Renal cortex interstitium (tissue), 11 donors: ENCODE results near the gene HEATR1. TPM values are rescaled to one million over a fixed set of nuclear protein-coding genes. Genes with fewer than 3 reads are reported as not detected.
"Not testable (repeated sequence)": the region's sequence is repeated elsewhere in the genome, so short reads cannot be mapped to it uniquely, and the experiment has no call there.

ENCODE experiments used
- DNase-seq, 11 donors: peaks; one replicate each; pipeline ENCODE4 v3.0.0-alpha.2; 2013; ENCODE audit warnings: low read depth in 9 of 11, low spot score in 4 of 11; ENCODE audit errors: extremely low read depth in 1 of 11
- polyA plus RNA-seq, 3 donors: library from polyadenylated mRNA; unstranded; fragments of 120-200 nt; gene quantifications; one replicate each; pipeline ENCODE4 v1.2.1, GENCODE V29; 2013; ENCODE audit not compliant: insufficient read length in 3 of 3

HEATR1 gene
- polyA plus RNA-seq, 3 donors: 26.1 to 33.1 (median 31.8) TPM

DNA sequence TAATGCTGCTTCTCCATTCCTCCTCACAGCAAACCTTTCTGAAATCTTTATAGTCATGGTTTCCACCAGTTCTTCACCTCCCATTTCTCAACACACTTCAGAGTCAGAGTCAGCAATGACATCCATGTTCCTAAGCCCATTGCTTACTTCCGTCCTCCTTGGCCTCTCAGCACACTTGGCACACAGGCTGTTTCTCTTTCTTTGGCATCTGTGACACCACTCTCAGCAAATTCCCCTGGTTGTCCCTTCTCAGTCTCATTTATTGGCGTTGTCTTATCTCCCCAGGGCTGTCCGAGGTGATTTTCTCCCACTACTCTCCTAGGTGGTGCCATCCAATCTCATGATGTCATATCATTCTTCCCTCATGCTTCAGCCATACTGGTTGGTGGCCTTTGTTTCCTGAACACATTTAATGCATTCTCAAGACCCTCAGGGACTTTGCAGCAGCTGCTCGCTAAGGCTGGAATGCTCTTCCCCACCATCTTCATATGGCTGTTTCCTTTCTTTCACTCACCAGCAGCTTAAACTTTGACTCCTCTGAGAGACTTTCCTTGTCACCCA lies 83.8 kb downstream of the HEATR1 start:
- DNase-seq: no peak

- no peak for DNase-seq
Measured at GRCh38 chr1:236518322-236518721, 86.0 kb downstream of the HEATR1 start.

DNA sequence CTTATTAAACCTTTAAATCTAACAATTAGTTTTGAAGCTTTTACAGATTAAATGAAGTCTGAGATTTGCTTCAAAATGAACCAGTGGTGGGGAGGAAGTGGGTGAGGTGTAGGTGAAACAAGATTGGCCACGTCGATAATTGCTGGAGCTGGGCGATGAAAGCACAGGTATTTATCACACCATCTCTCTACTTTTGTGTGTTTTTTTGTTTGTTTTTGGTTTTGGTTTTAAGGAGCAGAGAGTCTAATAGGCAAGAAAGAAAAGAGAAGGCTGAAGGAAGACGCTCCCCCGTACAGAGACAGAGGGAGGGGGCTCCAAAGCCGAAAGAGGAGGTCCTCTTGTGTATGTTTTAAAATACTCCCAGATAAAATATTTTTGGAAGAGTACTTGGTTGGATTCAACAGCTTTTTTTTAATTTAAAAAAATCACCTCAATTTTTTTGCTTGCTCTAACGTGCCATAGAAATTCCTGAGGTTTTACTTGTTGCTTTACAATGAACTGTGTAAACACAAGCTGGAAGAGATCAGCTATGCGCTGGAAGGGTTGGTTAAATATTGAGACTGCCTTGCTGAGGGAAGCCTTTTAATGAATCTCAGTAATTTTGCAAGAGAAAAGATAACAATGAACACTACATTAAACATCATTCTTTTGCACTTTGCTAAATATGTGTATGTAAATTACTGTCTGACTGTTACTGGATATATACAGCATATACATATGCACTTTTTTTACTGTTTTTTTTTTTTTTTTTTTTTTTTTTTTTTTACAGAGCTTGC lies 87.2 kb downstream of the HEATR1 start:
- DNase-seq: peak in 4 of 11 donors; percentile 22 to 80 (median 43)

GRCh38 chr1:236515443-236515958 lies 88.8 kb downstream of the HEATR1 start:
- DNase-seq: no peak

DNA sequence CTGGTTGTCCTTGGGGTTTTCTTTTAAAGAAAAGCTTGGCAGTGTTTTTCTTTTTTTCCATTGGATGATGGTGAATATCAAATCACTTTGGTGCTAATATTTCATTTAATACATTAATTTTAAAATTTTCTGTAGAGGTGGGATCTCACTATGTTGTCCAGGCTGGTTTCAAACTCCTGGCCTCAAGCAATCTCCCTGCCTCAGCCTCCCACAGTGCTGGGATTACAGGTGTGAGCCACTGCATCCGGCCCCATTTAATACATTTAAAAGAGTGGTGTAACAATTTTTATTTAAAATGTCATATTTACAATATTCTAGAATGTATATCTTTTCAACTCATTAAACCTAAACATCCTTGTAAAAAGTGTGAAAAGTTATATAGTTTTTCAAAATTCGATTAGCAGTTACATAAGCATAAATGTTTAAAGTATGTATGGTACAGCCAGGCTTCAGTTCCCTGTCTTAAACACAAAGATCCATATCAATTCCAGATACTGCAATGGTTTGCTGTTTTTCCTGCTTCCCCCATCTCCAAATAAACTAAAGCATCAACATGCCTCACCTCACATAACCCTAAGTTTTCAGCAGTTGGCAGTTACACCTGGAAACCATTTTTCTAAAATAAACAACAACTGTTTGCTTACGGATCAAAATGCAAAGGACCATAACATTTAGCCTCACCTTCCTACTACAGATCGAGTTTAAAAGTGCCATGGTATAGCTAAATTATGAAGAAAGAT lies 89.4 kb downstream of the HEATR1 start:
- DNase-seq: no peak

DNA sequence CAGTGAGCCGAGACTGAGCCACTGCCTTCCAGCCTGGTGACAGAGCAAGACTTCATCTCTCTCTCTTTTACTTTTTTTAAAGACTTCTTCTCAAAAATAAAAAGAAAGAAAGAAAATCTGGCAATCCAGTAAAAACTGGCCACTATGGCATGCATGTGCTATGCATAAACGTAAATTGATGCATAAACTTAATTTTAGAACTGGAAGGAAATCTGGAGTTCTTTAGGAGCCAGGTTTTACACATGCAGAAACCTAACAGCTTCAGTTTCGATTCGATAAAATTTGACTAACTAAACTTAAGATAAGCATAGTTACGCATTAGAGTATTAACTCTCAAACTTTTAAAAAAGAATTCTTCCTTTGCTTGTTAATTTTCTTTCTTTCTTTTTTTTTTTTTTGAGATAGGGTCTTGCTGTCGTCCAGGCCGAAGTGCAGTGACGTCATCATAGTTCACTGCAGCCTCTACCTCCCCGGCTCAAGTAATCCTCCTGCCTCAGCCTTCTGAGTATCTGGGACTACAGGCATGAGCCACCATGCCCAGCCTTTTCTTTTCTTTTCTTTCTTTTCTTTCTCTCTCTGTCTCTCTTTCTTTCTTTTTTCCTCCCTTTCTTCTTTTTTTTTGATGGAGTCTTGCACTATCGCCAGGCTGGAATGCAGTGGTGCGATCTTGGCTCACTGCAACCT lies 92.4 kb downstream of the HEATR1 start:
- no peak for DNase-seq

DNA sequence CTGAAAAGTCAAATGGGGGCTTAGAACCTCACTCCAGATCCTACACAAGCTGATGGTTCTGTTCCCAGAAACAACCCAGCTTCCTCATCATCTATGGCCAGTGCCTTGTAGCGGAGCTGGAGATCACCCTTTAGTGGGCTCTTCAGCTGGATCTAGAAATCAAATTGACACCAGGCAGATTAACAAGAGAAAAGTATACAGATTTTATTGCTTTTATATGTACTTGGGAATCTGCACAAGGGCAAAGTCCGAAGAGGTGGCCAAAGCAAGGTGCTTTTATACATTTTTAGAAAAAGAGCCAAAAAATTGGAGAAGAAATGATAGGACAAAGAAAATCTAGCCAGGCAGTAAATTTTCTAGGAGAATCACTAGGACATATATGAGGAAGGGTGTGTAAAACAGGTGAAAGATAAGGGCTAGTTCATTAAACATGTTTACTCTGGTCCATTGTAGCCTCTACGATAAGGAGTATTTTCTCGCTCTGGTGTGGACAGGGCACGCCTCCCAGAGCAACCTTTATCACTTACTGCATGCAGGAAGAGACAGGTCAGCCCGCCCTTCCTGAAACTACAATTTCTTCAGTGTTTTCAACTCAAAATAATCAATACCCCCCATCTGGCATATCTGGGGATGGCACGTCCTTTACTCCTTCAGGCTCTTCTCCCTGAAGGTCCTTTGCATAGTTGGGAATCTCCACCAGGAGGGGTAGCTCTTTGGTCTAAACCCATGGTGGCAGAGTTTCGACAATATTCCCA lies 94.5 kb downstream of the HEATR1 start:
- no peak for DNase-seq

GRCh38 chr1:236509203-236509602 lies 95.1 kb downstream of the HEATR1 start:
- DNase-seq: no peak

DNA sequence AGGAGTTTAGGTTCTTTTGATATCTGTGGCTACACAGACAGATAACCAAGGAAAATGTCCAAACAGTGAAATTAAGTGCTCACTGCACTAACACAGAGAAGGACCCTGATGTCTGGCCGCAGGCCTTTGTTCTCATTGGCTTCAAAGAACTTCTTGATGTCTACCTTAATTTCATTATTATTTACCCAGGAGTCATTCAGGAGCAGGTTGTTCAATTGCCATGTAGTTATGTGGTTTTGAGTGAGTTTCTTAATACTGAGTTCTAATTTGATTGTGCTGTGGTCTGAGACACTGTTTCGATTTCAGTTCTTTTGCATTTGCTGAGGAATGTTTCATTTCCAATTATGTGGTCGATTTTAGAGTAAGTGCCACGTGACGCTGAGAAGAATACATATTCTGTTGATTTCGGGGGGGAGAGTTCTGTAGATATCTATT lies 95.7 kb downstream of the HEATR1 start:
- DNase-seq: no peak

DNA sequence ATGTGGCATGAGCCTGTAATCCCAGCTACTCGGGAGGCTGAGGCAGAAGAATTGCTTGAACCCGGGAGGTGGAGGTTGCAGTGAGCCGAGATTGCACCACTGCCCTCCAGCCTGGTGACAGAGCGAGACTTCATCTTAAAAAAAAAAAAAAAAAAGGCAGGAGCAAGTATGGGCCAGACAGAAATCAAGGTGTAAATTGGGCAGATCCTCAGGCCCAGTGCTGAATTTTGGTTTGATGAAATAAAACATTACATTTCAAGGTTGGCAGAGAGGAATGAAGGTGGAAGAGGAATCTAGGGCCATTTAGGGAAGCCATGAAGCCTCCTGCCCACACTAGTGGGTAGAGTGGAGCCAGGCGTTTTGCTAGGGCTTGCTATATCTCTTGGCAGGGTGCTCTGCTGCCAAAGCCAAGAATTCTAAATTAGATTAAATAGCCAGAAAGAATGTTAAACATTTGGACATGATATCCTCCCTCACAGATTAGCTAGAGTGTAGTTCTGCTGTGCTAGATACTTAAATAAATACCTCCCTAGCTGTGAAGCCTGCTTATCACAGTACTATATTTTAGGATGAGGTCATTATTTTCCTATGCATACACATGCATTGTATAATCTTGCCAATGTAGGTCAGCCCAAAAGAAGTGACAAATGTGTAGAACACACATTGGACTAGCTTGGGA lies 97.2 kb downstream of the HEATR1 start:
- DNase-seq: peak in 1 of 11 donors; percentile 31

- DNase-seq: not testable (repeated sequence)
Measured at GRCh38 chr1:236504338-236504737, 100.0 kb downstream of the HEATR1 start.

DNA sequence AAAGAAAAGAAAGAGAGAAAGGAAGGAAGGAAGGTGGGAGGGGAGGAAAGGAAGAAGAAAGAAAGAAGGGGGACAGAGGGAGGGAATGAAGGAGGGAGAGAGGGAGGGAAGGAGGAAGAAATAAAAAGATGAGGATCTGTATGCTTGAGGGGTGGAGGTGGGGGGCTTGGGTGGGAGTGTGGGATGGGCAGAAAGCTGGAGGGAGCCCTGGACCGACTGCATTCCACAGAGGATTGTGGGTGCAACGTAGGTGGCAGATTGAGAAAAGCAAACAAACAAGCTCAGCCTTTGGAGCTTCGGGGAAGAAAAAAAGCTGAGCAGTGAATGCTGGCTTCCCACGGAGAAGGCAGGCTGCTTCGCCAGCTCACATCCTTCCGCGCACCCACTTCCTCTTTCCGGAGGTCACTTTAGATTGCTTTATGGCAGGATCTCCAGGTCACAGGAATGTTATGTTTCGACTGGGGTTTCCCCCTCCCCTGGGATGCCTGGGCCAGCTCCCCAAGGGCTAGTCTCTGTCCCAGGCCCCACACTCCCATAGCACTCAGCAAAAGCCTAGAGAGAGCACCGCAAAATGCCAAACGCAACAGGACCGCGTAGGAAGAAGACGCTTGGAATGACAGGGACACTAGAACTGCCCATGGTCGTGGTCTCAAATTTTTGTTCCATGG lies 101.2 kb downstream of the HEATR1 start:
- DNase-seq: peak in 1 of 11 donors; percentile 34

DNA sequence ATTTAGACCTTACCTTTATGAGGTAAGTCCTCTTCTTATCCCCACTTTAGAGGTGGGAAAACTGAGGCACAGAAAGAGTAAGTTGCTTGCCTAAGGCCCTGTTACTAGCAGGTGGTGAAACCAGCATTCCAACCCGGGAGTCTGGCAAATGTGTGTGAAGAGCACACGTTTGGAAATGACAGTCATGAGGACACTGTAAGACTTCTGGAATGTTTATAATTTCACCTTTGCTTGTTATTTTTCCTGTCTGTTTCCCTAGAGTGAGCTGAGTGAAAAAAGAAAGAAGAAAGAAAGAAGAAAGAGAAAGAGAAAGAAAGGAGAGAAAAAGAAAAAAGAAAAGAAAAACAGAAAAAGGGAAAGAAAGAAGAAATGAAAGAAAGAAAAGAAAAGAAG lies 101.7 kb downstream of the HEATR1 start:
- no peak for DNase-seq

GRCh38 chr1:236501093-236501492 lies 103.2 kb downstream of the HEATR1 start:
- no peak for DNase-seq
